Fibroblast of upper back skin (primary cell): Measurements from ENCODE around the gene SEMA3E.
"Not testable (repeated sequence)": the region's sequence is repeated elsewhere in the genome, so short reads cannot be mapped to it uniquely, and the experiment has no call there.

Experiments used
- DNase-seq: peaks from one replicate; pipeline ENCODE4 v3.0.0-alpha.2; 2013

Gene SEMA3E

DNA sequence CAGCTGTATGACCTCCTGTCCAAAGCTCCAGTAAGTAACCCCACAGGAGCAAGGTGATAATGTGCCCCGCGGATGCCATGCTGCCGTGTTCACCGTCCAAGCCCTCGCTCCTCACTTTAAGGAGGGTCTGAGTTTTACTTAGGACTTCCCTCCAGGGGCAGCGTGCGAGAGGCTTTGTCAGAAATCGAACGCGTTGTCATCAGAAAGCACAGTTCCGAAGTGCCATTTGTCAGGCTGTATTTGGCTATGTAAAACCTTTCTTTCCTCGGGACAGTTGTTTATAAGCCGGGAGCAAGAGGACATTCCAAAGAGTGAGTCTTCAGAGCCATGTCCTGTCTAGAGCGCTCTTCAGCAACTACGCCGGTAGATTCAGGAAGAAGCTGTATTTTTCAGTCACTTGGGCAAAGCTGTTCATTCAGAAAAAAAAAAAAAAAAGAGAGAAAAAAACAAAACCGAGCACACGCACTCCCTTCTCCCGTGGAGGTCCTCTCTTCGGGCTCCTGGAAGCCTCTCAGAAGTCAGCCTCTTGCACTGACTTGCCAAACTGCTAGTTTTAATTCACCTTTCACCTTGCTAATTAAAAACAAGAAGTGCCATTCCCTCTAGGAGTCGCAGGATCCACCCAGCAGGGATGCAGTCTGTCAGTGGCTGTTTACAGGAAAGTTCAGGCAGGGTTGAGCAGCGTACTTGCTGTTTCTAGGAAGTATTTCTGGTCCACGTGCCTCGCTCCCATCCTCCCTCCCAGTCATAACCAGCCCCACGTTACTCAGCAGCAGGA is at the start of gene SEMA3E:
Gene SEMA3E, minus strand, starts transcription at position 676 of the 778 bp plus-strand sequence.
- DNase-seq, result peak; percentile 40

- no peak for DNase-seq
Measured at GRCh38 chr7:83697804-83698530, 49.0 kb upstream of the SEMA3E start.

GRCh38 chr7:83696101-83696500 is 47.2 kb upstream of the SEMA3E start:
- no peak for DNase-seq

DNA sequence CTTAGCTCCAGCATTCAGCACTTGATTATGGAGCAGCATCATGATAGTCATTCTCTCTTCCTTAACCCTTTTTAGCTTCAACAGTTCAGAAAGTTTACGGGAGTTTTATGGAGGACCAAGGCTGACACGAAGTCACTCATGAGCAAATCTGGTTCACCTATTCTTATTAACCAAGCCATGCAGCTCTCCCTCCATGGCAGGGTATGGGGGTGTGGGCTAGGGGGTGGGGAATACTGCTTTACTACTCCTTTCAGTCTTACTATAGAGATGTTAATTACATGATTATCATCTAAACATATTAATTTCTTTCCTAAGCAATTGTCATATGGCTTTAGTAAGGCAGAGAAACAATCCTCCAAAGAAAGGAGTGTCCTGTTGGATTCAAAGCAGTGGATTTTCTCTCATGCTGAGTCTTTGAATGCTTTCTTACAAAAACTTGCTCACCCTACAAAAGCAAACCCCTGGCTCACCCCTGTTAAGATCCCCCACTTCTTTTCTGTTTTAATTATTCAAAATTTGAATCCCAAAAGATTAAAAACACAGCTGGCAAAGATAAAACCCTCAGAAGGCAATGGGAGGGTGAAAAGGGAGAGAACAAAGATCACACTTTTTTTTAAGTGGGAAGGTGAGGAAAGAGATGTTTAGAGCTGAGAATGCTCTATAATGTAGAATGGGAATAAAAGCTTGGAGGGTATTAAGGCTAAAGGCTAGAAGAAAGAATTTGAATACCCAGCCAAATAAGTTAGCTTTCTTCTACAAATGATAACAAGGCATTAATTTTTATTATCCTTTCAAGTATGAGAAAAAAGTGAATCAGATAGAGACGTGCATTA is 46.4 kb upstream of the SEMA3E start:
- no peak for DNase-seq

GRCh38 chr7:83693256-83693655 is 44.3 kb upstream of the SEMA3E start:
- no peak for DNase-seq

DNA sequence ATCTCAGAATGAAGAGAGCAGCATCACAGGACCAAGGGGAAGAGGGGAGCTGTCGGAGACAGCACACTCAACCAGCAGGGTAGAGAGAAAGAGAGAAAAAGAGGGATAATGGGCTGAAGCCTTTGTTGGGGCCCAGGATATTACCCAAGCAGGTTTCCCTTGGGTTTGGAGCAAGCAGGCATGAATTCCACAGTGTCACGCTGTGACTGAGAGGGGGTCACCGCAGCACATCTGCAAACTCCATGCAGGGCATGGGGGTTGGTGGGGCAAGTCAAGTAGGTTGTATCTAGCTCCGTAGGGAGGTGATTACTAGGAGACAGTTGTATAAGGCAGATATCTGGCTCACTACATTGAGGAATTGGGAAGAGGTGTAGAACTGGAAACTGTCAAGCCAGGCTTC is 42.2 kb upstream of the SEMA3E start:
- DNase-seq, result no peak

- no peak for DNase-seq
Measured at GRCh38 chr7:83689855-83690254, 40.9 kb upstream of the SEMA3E start.

- DNase-seq, result no peak
Measured at GRCh38 chr7:83686416-83686815, 37.5 kb upstream of the SEMA3E start.

DNA sequence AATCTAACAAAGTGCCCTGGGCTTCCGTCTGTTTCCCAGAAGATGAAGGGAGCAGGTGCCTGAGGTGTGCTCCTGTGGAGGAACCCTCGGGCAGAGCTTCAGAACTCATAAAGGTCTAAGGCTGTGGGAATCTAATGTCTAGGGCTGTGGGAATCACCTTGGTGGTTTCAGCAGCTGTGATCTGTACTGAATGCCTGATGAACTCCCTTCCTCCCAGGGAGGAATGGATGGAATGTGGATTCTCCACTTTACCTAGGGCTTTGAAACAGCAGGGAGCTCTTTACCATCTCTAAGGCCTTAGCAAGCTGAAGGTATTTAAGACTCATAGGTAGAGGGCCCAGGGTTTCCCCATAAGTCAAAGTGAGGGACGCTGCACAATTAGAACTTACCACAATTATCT is 36.0 kb upstream of the SEMA3E start:
- no peak for DNase-seq

DNA sequence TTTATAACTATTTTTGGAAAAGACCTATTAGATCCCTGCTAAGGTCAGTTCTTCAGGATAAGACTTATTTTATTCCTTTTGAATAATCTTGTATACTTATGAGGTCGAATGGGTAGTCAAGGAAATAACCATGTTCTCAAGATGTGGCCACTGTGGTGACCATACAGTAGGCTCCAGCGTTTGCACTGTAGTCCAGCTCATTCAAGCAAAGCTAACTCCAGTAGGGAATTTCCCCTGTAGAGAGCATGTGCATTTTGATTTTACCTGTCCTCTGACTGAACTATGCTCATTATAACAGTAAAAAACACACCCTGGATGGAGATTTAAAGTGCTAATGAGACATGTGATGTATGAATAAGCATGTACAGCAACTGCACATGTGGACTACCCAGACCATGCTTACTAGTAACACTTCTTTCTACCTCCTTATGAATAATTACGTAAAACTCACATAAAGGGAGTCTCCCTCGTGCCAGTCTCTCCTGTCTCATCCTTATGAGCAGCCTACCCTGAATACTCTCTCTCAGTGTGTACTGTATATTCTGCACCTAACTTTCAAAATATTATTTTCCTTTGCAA is 32.4 kb upstream of the SEMA3E start:
- no peak for DNase-seq

- peak; percentile 95 for DNase-seq
Measured at GRCh38 chr7:83677180-83677866, 28.4 kb upstream of the SEMA3E start.

- DNase-seq, result not testable (repeated sequence)
Measured at GRCh38 chr7:83673291-83673690, 24.4 kb upstream of the SEMA3E start.

- no peak for DNase-seq
Measured at GRCh38 chr7:83672157-83672556, 23.2 kb upstream of the SEMA3E start.

- DNase-seq, result no peak
Measured at GRCh38 chr7:83663131-83663530, 14.2 kb upstream of the SEMA3E start.

- DNase-seq, result no peak
Measured at GRCh38 chr7:83658126-83658525, 9.2 kb upstream of the SEMA3E start.

DNA sequence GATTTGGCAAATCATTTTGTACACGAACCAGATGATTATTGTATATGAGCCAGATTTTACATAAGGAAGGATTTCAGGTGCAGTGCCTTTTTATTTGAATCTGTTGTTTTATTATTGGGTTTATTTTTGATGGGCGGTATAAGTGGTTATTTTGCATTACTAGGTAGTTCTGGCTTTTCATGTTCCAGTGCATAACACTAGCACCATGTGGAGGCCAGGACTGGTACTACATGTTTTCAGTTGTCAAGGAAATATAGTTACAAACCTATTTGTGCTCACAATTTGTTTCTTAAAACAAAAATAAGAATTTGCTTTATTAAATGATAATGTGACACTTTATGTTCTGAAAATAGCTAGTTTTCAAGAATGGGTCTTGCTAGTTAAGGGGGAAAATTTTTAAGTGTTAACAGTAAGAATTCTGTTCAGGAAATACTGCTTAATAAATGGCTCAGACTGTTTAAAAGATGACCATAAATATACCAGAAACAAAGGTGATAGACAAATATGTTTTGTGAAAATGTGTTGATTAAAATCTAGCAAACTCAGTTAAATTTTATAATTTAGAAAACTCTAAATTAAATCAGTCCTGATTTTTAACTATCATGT is 7.1 kb upstream of the SEMA3E start:
- peak; percentile 46 for DNase-seq

- DNase-seq, result no peak
Measured at GRCh38 chr7:83652481-83652880, 3.5 kb upstream of the SEMA3E start.

DNA sequence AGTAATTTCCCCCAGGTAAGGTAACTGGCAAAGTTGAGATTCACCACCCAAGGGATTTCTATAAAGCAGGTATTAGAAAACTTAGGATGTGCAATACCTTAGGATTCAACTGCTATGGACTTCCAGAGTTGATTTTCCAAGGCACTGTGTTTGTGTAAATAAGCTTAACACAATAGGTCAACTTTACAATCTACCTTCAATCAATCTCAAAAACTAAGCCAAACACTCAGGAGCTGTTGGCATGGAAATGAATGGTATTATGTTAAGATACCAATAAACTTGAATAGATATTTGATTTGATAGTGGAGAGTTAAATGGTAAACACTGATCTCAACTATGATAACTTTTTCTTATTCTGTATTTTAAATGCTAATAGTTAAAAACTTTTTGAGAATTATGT is 762 bp upstream of the SEMA3E start:
- no peak for DNase-seq

DNA sequence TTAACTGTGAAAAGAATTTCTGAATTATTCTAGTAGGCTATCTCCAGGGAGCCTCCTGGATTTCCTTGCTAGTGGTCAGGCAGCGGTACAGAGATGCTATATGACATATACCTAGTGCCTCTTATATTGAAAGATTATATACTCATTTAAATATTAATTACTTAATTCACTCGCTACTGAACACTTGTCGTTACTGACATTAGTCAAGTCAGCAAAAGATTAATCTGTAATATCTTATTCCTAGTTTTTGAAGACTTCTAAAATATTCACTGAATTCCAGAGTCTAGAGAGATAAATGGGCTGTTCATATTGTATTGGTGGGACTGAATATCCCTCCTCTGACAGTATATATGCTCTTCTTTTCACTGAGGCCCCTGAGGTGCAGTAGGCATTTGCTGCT is 2.9 kb downstream of the SEMA3E start:
- no peak for DNase-seq

- no peak for DNase-seq
Measured at GRCh38 chr7:83643739-83644138, 5.2 kb downstream of the SEMA3E start.

GRCh38 chr7:83643012-83643411 is 5.9 kb downstream of the SEMA3E start:
- DNase-seq, result no peak
